ENCODE measurements around the gene CAPN10.

DNA sequence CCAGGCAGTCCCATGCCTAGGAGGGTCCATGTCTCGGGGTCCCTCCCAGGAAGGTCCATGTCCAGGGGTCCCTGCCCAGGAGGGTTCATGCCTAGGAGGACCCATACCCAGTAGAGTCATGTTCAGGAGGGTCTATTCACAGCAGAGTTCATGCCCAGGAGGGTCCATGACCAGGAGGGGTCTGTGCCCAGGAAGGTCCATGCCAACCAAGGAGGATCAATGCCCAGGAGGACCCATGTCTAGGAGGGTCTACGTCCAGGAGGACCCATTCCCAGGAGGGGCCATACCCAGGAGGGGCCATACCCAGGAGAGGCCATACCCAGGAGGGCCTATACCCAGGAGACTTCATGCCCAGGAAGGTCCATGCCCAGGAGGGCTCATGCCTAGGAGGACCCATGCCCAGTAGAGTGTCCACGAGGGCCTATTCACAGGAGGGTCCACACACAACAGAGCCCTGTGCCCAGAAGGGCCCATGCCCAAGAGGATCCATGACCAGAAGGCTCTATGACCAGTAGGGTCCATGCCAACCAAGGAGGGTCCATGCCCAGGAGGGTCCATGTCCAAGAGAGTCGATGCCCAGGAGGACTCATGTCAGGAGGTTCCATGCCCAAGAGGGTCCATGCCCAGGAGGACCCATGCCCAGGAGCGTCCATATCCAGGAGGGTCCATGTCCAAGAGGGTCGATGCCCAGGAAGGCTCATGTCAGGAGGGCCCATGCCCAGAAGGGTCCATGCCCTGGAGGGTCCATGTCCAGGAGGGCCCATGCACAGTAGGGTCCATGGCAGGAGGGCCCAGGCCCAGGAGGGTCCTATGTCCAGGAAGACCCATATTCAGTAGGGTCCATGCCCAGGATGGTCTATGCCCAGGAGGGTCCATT lies 48.8 kb downstream of the CAPN10 start:
- TF ChIP-seq EZH2 (IDR thresholded peaks at IDR 0.05) (no peak), POLR2AphosphoS5 (IDR thresholded peaks at IDR 0.05; ENCODE audit: borderline replicate concordance, low read depth, low read length) (no peak)
